Inferior parietal cortex (tissue), 1 donor: Measurements from ENCODE around the gene CTH.
A peak's percentile ranks its signal among the peaks of the same experiment; 100 is the strongest.
"Not testable (repeated sequence)": the region's sequence is repeated elsewhere in the genome, so short reads cannot be mapped to it uniquely, and the experiment has no call there.

Experiments
- DNase-seq: peaks from one replicate; pipeline ENCODE4 v3.0.0-alpha.2; 2016; ENCODE audit errors: extremely low spot score

Gene CTH

GRCh38 chr1:70455291-70455690 is 44.2 kb downstream of the CTH start:
- DNase-seq, result no peak

DNA sequence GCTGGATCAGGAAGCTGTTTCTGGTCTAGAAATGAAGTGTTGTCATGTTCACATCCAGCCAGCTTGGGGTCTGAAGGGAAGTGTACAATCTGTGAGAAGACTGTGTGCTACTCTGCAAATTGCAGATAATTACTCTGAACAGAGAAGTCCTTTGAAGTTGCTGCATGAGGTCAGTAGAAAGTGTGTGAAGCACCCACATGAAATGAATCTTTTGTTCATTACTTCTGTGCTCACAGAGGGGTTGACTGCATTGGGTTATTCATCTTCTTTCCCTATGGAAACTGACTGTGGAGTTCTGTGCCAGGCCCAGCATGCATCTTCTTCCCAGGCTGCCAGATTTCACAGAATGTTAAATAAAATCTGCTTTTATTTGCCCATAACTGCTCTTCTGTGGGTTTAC is 47.1 kb downstream of the CTH start:
- peak; percentile 63 for DNase-seq

DNA sequence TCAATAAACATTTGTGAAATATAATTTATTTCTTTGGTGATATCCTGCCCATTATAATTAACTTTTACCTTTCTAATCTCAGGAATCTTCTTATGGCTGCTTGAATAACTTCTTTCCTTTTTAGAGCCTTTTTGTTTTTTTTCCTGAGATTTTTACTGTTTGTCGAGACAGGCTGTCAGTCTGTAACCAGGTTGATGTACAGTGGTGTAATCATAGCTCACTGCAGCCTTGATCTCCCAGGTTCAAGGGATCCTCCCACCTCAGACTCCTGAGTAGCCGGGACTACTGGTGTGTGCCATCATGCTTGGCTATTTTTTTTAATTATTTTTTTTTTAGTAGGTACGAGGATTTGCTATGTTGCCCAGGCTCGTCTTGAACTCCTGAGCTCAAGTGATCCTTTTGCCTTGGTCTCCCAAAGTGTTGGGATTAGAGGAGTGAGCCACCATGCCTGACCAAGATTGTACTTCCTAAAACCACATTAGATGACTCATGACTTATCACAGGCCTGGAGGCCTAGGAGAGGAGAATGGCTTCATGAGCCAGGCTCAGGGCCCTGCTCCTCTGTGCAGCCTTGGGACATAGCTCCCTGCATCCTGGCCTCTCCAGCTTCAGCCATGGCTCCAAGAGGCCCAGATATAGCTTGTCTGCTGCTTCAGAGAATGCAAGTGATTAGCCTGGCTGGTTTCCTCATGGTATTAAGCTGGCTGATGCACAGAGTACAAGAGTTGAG is 48.6 kb downstream of the CTH start:
- DNase-seq, result no peak

DNA sequence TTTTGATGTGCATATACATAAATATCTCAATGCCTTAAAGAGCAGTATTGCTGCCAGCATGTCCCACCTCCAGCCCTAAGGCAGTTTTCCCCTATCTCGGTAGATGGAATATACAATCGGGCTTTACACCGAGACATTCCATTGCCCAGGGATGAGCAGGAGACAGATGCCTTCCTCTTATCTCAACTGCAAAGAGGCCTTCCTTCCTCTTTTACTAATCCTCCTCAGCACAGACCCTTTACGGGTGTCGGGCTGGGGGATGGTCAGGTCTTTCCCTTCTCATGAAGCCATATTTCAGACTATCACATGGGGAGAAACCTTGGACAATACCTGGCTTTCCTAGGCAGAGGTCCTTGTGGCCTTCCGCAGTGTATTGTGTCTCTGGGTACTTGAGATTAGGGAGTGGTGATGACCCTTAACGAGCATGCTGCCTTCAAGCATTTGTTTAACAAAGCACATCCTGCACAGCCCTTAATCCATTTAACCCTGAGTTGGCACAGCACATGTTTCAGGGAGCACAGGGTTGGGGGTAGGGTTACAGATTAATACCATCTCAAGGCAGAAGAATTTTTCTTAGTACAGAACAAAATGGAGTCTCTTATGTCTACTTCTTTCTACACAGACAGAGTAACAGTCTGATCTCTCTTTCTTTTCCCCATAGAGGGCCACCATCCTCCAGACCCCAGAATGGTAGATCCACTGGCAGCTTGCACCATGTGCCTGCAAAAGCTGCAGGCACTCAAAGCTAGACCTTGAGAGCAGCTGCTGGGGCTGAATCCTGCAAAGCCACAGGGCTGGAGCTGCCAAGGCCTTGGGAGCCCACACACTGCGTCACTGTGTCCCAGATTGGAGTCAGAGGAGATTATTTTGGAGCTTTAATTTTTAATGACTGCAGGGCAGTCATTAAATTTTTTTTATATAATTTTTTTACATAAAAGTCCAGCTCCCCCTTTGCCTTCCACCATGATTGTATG is 50.0 kb downstream of the CTH start:
- DNase-seq, result not testable (repeated sequence)

GRCh38 chr1:70462611-70463010 is 51.5 kb downstream of the CTH start:
- no peak for DNase-seq

- no peak for DNase-seq
Measured at GRCh38 chr1:70465911-70466310, 54.8 kb downstream of the CTH start.

- DNase-seq, result no peak
Measured at GRCh38 chr1:70467531-70467930, 56.5 kb downstream of the CTH start.

GRCh38 chr1:70468180-70468579 is 57.1 kb downstream of the CTH start:
- no peak for DNase-seq

- DNase-seq, result not testable (repeated sequence)
Measured at GRCh38 chr1:70469184-70469583, 58.1 kb downstream of the CTH start.

GRCh38 chr1:70475023-70475422 is 64.0 kb downstream of the CTH start:
- DNase-seq, result no peak

DNA sequence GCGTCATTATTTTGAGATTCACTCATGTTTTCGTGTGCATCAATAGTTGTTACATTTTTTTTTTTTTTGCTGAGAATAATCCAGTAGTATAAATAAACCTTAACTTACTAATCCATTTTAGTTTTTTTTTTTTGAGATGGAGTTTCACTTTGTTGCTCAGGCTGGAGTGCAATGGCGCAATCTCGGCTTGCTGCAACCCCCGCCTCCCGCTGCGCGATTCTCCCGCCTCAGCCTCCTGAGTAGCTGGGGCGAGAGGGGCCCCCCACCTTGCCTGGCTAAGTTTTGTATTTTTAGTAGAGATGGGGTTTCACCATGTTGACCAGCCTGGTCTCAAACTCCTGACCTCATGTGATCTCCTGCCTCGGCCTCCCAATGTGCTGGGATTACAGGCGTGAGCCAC is 66.0 kb downstream of the CTH start:
- no peak for DNase-seq

GRCh38 chr1:70477905-70478304 is 66.8 kb downstream of the CTH start:
- not testable (repeated sequence) for DNase-seq

- no peak for DNase-seq
Measured at GRCh38 chr1:70483342-70483741, 72.3 kb downstream of the CTH start.

DNA sequence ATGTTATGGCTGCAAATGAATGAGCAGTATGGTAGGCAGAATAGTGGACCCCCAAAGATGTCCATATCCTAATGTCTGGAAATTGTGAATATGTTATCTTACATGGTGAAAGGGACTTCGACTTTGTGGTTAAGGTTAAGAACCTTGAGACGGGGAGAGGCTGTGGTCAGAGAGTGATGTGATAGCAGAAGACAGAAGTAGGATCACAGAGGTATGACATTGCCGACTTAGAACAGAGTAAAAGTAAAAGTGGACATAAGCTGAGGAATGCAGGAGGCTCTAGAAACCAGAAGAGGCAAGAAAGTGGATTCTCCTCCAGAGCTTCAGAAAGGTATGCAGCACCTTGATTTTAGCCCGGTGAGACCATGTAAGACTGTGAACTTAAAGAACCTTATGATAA is 74.6 kb downstream of the CTH start:
- DNase-seq, result no peak

GRCh38 chr1:70486676-70487458 is 75.8 kb downstream of the CTH start:
- DNase-seq, result no peak

GRCh38 chr1:70487459-70487815 is 76.4 kb downstream of the CTH start:
- no peak for DNase-seq

GRCh38 chr1:70487910-70488665 is 77.0 kb downstream of the CTH start:
- peak; percentile 44 for DNase-seq
